Erythroblast (primary cell): ENCODE data around the gene MICAL1.

Source experiments
- GATA1 ChIP-seq: IDR thresholded peaks from 2 replicates; pipeline ENCODE4 v1.6.1; 2011; ENCODE audit warnings: low read depth, mild to moderate bottlenecking, control low read depth, low read length, moderate library complexity
- POLR2A ChIP-seq: IDR thresholded peaks from 2 replicates; pipeline ENCODE4 v1.6.1; 2011; ENCODE audit warnings: mild to moderate bottlenecking, low read length

GRCh38 chr6:109397020-109397419 lies 58.6 kb downstream of the MICAL1 start:
- TF ChIP-seq POLR2A (no peak), GATA1 (no peak)
